GM12878 (cell line): ENCODE measurements around the gene RBL2. TPM values are rescaled to one million over a fixed set of nuclear protein-coding genes. Genes with fewer than 3 reads are reported as not detected.

ENCODE experiments used
- EP300 ChIP-seq, 2 experiments: fragments of 150-350 bp in 1 of 2; IDR thresholded peaks; 2 replicates each; pipeline ENCODE4 v1.6.1; 2011 to 2012; ENCODE audit warnings: low read depth in 2 of 2, low read length in 2 of 2, borderline replicate concordance in 1 of 2, improper control_type of control experiment in 1 of 2, inconsistent platforms in 1 of 2; ENCODE audit not compliant: control insufficient read depth in 1 of 2
- GABPA ChIP-seq: IDR thresholded peaks from 2 replicates; pipeline ENCODE4 v1.6.1; 2014; ENCODE audit warnings: antibody characterized with exemption, low read depth, mild to moderate bottlenecking, inconsistent platforms
- IKZF2 ChIP-seq, 2 experiments: fragments of 450-650 bp; IDR thresholded peaks; 2 replicates each; pipeline ENCODE4 v1.6.1; 2017; ENCODE audit warnings: mild to moderate bottlenecking in 2 of 2, moderate library complexity in 2 of 2
- IRF4 ChIP-seq: IDR thresholded peaks from 2 replicates; pipeline ENCODE4 v1.6.1; 2011; ENCODE audit warnings: low read depth, low read length
- RAD21 ChIP-seq: IDR thresholded peaks from 2 replicates; pipeline ENCODE4 v1.6.1; 2011; ENCODE audit warnings: mild to moderate bottlenecking, low read depth, low read length, moderate library complexity; ENCODE audit not compliant: insufficient read depth
- ZNF24 ChIP-seq: fragments of 450-650 bp; IDR thresholded peaks from 2 replicates; pipeline ENCODE4 v1.6.1; 2017; ENCODE audit warnings: antibody characterized with exemption, mild to moderate bottlenecking
- ZNF384 ChIP-seq: IDR thresholded peaks from 2 replicates; pipeline ENCODE4 v1.6.1; 2012; ENCODE audit warnings: low read depth, mild to moderate bottlenecking, low read length, improper control_type of control experiment, borderline replicate concordance
- polyA plus RNA-seq, 11 experiments: library from polyadenylated mRNA; depleted of rRNA in 4 of 11; unstranded in 6 of 11; stranded (reverse) in 5 of 11; fragments of >200 nt; fragmentation: Nextera tagmentation in 4 of 11; fragmentation: Illumina TruSeq in 1 of 11; extraction: Ambion mirVana in 4 of 11; extraction: Trizol in 1 of 11; gene quantifications; 1 replicate in 1 of 11; 2 replicates in 10 of 11; pipeline versions ENCODE4 v1.2.1 to v1.2.3, GENCODE V29; 2011 to 2016; ENCODE audit warnings: inconsistent platforms in 2 of 11, missing spikeins in 2 of 11, low read depth in 1 of 11
- total RNA-seq, 4 experiments: library from RNA; depleted of rRNA in 3 of 4; stranded (reverse); fragments of >200 nt in 3 of 4; fragmentation: Illumina TruSeq in 1 of 4; extraction: Trizol in 1 of 4; gene quantifications; 2 replicates each; pipeline versions ENCODE4 v1.2.1 to v1.2.3, GENCODE V29; 2013 to 2021
- TF ChIP-seq, protein P1 (sequence below): fragments of 450-650 bp; IDR thresholded peaks from 2 replicates; pipeline ENCODE4 v1.6.1; 2018; ENCODE audit warnings: mild to moderate bottlenecking, low read depth, moderate library complexity; ENCODE audit not compliant: partially characterized antibody
- TF ChIP-seq, protein P2 (sequence below): fragments of 450-650 bp; IDR thresholded peaks from 2 replicates; pipeline ENCODE4 v1.6.1; 2017; ENCODE audit warnings: borderline replicate concordance
- TF ChIP-seq, protein P3 (sequence below): IDR thresholded peaks from 2 replicates; pipeline ENCODE4 v1.6.1; 2012; ENCODE audit warnings: low read depth, low read length, improper control_type of control experiment
- TF ChIP-seq, protein P4 (sequence below): fragments of 450-650 bp; IDR thresholded peaks from 2 replicates; pipeline ENCODE4 v1.6.1; 2016; ENCODE audit warnings: mild to moderate bottlenecking

Gene RBL2
- total and polyA plus RNA-seq, 10 of the 15 experiments (the other 5 are each of a cell fraction or from before 2014, with no cell fraction given), result 10.0 to 107 (median 39.0) TPM

DNA sequence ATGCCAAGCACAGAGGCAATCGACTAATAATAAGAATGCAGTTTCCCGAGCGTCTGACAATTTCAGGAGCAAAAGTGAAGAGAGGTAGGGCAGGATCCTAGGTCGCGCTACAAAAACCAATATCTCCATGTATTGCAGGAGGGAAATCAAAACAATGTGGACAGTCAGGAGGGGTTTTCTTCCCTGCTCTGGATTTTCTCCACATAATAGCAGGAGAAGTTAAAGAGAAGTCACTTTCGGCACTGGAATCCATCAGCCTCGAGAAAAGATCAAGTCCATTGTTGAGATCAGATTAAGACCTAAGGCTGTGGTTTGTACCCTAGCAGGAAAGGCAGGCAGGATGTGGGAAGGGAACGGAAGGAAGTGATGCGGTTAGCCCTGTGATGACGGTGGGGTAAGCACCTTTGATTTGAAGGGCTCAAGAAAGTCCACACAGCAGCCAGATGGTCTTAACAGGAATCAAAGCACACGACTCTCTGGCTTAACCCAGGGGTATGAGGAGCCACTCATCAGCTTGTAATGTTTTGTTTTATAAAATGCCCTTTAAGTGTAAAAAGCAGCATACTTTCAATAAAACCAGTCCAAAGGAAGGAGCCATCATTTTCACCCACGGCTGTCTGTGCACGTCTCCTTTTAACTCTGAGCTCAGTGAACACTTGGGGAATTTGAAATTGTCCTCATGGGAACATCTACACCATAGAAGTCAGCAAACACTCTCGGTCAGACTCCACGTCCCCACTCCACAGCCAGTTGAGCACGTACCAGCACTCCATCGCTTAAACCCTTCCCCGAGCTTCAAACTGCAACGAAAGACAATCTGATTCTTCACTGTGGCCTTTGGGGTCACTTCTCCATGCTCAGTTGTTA lies 84.5 kb downstream of the RBL2 start (continued):
- TF ChIP-seq, protein P1, sequence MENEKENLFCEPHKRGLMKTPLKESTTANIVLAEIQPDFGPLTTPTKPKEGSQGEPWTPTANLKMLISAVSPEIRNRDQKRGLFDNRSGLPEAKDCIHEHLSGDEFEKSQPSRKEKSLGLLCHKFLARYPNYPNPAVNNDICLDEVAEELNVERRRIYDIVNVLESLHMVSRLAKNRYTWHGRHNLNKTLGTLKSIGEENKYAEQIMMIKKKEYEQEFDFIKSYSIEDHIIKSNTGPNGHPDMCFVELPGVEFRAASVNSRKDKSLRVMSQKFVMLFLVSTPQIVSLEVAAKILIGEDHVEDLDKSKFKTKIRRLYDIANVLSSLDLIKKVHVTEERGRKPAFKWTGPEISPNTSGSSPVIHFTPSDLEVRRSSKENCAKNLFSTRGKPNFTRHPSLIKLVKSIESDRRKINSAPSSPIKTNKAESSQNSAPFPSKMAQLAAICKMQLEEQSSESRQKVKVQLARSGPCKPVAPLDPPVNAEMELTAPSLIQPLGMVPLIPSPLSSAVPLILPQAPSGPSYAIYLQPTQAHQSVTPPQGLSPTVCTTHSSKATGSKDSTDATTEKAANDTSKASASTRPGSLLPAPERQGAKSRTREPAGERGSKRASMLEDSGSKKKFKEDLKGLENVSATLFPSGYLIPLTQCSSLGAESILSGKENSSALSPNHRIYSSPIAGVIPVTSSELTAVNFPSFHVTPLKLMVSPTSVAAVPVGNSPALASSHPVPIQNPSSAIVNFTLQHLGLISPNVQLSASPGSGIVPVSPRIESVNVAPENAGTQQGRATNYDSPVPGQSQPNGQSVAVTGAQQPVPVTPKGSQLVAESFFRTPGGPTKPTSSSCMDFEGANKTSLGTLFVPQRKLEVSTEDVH, result no peak
- TF ChIP-seq IKZF2 (IDR thresholded peaks at IDR 0.05) (peak; percentile 96 to 97), GABPA (peak; percentile 72), EP300 (IDR thresholded peaks at IDR 0.05; ENCODE audit: borderline replicate concordance in 1 of 2, control insufficient read depth in 1 of 2, low read depth in 2 of 2, low read length in 2 of 2) (peak; percentile 82 to 85), IRF4 (0 out of 2 replicates have a peak, but pooled peaks have one; percentile 53), ZNF24 (peak; percentile 21; the same call in 1 of the 2 replicates), ZNF384 (no peak), RAD21 (no peak)
- TF ChIP-seq, protein P2, sequence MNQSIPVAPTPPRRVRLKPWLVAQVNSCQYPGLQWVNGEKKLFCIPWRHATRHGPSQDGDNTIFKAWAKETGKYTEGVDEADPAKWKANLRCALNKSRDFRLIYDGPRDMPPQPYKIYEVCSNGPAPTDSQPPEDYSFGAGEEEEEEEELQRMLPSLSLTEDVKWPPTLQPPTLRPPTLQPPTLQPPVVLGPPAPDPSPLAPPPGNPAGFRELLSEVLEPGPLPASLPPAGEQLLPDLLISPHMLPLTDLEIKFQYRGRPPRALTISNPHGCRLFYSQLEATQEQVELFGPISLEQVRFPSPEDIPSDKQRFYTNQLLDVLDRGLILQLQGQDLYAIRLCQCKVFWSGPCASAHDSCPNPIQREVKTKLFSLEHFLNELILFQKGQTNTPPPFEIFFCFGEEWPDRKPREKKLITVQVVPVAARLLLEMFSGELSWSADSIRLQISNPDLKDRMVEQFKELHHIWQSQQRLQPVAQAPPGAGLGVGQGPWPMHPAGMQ, result no peak
- TF ChIP-seq, protein P3, sequence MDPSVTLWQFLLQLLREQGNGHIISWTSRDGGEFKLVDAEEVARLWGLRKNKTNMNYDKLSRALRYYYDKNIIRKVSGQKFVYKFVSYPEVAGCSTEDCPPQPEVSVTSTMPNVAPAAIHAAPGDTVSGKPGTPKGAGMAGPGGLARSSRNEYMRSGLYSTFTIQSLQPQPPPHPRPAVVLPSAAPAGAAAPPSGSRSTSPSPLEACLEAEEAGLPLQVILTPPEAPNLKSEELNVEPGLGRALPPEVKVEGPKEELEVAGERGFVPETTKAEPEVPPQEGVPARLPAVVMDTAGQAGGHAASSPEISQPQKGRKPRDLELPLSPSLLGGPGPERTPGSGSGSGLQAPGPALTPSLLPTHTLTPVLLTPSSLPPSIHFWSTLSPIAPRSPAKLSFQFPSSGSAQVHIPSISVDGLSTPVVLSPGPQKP, result no peak
- TF ChIP-seq, protein P4, sequence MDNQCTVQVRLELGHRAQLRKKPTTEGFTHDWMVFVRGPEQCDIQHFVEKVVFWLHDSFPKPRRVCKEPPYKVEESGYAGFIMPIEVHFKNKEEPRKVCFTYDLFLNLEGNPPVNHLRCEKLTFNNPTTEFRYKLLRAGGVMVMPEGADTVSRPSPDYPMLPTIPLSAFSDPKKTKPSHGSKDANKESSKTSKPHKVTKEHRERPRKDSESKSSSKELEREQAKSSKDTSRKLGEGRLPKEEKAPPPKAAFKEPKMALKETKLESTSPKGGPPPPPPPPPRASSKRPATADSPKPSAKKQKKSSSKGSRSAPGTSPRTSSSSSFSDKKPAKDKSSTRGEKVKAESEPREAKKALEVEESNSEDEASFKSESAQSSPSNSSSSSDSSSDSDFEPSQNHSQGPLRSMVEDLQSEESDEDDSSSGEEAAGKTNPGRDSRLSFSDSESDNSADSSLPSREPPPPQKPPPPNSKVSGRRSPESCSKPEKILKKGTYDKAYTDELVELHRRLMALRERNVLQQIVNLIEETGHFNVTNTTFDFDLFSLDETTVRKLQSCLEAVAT, result peak; percentile 92
- TF ChIP-seq, all 136 proteins: peak for 58
